Right renal pelvis (tissue), 4 donors: ENCODE results near the gene STH. TPM values are rescaled to one million over a fixed set of nuclear protein-coding genes. Genes with fewer than 3 reads are reported as not detected.

ENCODE experiments used
- DNase-seq, 4 donors: peaks; one replicate each; pipeline ENCODE4 v3.0.0-alpha.2; 2013; ENCODE audit warnings: low read depth in 4 of 4, low spot score in 3 of 4, missing footprints in 1 of 4
- polyA plus RNA-seq, 4 donors: library from polyadenylated mRNA; unstranded; fragments of 120-200 nt; gene quantifications; one replicate each; pipeline ENCODE4 v1.2.1, GENCODE V29; 2013; ENCODE audit not compliant: insufficient read length in 4 of 4

Gene STH
- polyA plus RNA-seq, 4 donors, result not detected

GRCh38 chr17:46042925-46043324 lies 43.9 kb downstream of the STH start:
- DNase-seq, result no peak

- no peak for DNase-seq
These were observed 44.6 kb downstream of the STH start for GRCh38 chr17:46043606-46044005.

- peak; percentile 55 to 80 (median 70) for DNase-seq
These were observed 45.4 kb downstream of the STH start for GRCh38 chr17:46044286-46044928.

GRCh38 chr17:46044989-46045388 lies 45.9 kb downstream of the STH start:
- no peak for DNase-seq

- no peak for DNase-seq
These were observed 46.6 kb downstream of the STH start for GRCh38 chr17:46045639-46046038.

GRCh38 chr17:46046957-46047356 lies 47.9 kb downstream of the STH start:
- peak in 1 of 4 donors; percentile 8 for DNase-seq

GRCh38 chr17:46047398-46047797 lies 48.3 kb downstream of the STH start:
- no peak for DNase-seq

- no peak for DNase-seq
These were observed 48.8 kb downstream of the STH start for GRCh38 chr17:46047856-46048255.

Other genes starting within 250 kb of the STH start
- 1 to 10 TPM in 1 of 4 donors, under 1 TPM in 3; 0.14 to 1.6 (median 0.45) TPM for gene CRHR1, start 214.9 kb upstream of the STH start, polyA plus RNA-seq
- not detected for gene SPPL2C, start 154.4 kb upstream of the STH start, polyA plus RNA-seq
- gene MAPT, start 104.7 kb upstream of the STH start, polyA plus RNA-seq, result 10 to 100 TPM in 2 of 4 donors, 1 to 10 TPM in 2; 8.8 to 12.7 (median 10.3) TPM
- gene KANSL1, start 194.2 kb downstream of the STH start, polyA plus RNA-seq, result 10 to 100 TPM; 66.4 to 80.7 (median 69.0) TPM